ENCODE data around the gene NOXO1.

The NOXO1 gene

GRCh38 chr16:1981398-1981836 lies at the start of gene NOXO1:
NOXO1 (minus strand) TSS chr16:1981469; CDS start chr16:1981179, 290 bp downstream.
- H3K36me3 Mint-ChIP-seq: peaks cover 5% of the 10 kb centered on the region
- H3K4me3 Mint-ChIP-seq: no peak within 1 kb of the TSS
- H3K9me3 Mint-ChIP-seq: no peaks in the 10 kb centered on the region
- H3K27me3 Mint-ChIP-seq: peaks cover 2% of the 10 kb centered on the region
- H3K27ac Mint-ChIP-seq: no peak within 1 kb of the TSS
- peaks cover 14% of the 10 kb centered on the region for H3K4me1 Mint-ChIP-seq

- Mint-ChIP-seq H3K36me3 (no peaks in the 10 kb centered on the region), H3K4me1 (peaks cover 4% of the 10 kb centered on the region), H3K27me3 (no peaks in the 10 kb centered on the region), H3K9me3 (no peaks in the 10 kb centered on the region), H3K4me3 (no peak overlapping the region), H3K27ac (no peak overlapping the region)
Measured at GRCh38 chr16:2030036-2030435, 48.8 kb upstream of the NOXO1 start.

GRCh38 chr16:2029350-2029749 lies 48.1 kb upstream of the NOXO1 start:
- Mint-ChIP-seq H3K9me3 (no peaks in the 10 kb centered on the region), H3K27me3 (no peaks in the 10 kb centered on the region), H3K36me3 (no peaks in the 10 kb centered on the region), H3K4me1 (peaks cover 4% of the 10 kb centered on the region), H3K4me3 (no peak overlapping the region), H3K27ac (no peak overlapping the region)

GRCh38 chr16:2028620-2029220 lies 47.5 kb upstream of the NOXO1 start:
- Mint-ChIP-seq H3K9me3 (no peaks in the 10 kb centered on the region), H3K27ac (no peak overlapping the region), H3K36me3 (no peaks in the 10 kb centered on the region), H3K4me3 (no peak overlapping the region), H3K27me3 (no peaks in the 10 kb centered on the region), H3K4me1 (peaks cover 4% of the 10 kb centered on the region)

- Mint-ChIP-seq H3K27me3 (no peaks in the 10 kb centered on the region), H3K27ac (no peak overlapping the region)
Measured at GRCh38 chr16:2028146-2028545, 46.9 kb upstream of the NOXO1 start.

GRCh38 chr16:2027024-2028010 lies 46.0 kb upstream of the NOXO1 start:
- Mint-ChIP-seq H3K4me1 (peaks cover 4% of the 10 kb centered on the region), H3K36me3 (no peaks in the 10 kb centered on the region), H3K4me3 (peak overlapping the region; percentile 77), H3K9me3 (no peaks in the 10 kb centered on the region), H3K27ac (no peak overlapping the region), H3K27me3 (peaks cover 2% of the 10 kb centered on the region)

More at GRCh38 chr16:2028146-2028545, 46.9 kb upstream of the NOXO1 start:
- Mint-ChIP-seq H3K9me3 (no peaks in the 10 kb centered on the region), H3K4me3 (peak overlapping the region; percentile 44), H3K36me3 (no peaks in the 10 kb centered on the region), H3K4me1 (peaks cover 4% of the 10 kb centered on the region)

- Mint-ChIP-seq H3K36me3 (no peaks in the 10 kb centered on the region), H3K9me3 (no peaks in the 10 kb centered on the region), H3K27ac (no peak within 1 kb of the TSS), H3K4me1 (peaks cover 4% of the 10 kb centered on the region), H3K4me3 (peak within 1 kb of the TSS; percentile 77), H3K27me3 (peaks cover 4% of the 10 kb centered on the region)
Measured at GRCh38 chr16:2026461-2027023, 45.3 kb upstream of the NOXO1 start, which contains the start of gene NHERF2. NHERF2 (plus strand) TSS chr16:2026902; CDS start chr16:2027006, 104 bp downstream.

- Mint-ChIP-seq H3K27me3 (peaks cover 5% of the 10 kb centered on the region), H3K9me3 (no peaks in the 10 kb centered on the region), H3K36me3 (no peaks in the 10 kb centered on the region), H3K4me3 (peak overlapping the region; percentile 49), H3K27ac (no peak overlapping the region), H3K4me1 (peaks cover 4% of the 10 kb centered on the region)
Measured at GRCh38 chr16:2025878-2026460, 44.7 kb upstream of the NOXO1 start.

GRCh38 chr16:2025251-2025650 lies 44.0 kb upstream of the NOXO1 start:
- no peak overlapping the region for H3K27ac Mint-ChIP-seq

GRCh38 chr16:2024032-2024420 lies 42.8 kb upstream of the NOXO1 start:
- Mint-ChIP-seq H3K9me3 (no peaks in the 10 kb centered on the region), H3K36me3 (no peaks in the 10 kb centered on the region), H3K27ac (peak overlapping the region; percentile 19), H3K4me3 (no peak overlapping the region), H3K27me3 (peaks cover 8% of the 10 kb centered on the region), H3K4me1 (peaks cover 4% of the 10 kb centered on the region)

More at GRCh38 chr16:2025251-2025650, 44.0 kb upstream of the NOXO1 start:
- no peaks in the 10 kb centered on the region for H3K9me3 Mint-ChIP-seq
- H3K27me3 Mint-ChIP-seq: peaks cover 8% of the 10 kb centered on the region
- H3K4me3 Mint-ChIP-seq: no peak overlapping the region
- H3K36me3 Mint-ChIP-seq: no peaks in the 10 kb centered on the region
- peaks cover 4% of the 10 kb centered on the region for H3K4me1 Mint-ChIP-seq

GRCh38 chr16:2023092-2024031 lies 42.1 kb upstream of the NOXO1 start:
- Mint-ChIP-seq H3K27me3 (peaks cover 11% of the 10 kb centered on the region), H3K27ac (no peak overlapping the region), H3K9me3 (no peaks in the 10 kb centered on the region)

GRCh38 chr16:2022723-2023091 lies 41.4 kb upstream of the NOXO1 start:
- Mint-ChIP-seq H3K4me1 (peaks cover 4% of the 10 kb centered on the region), H3K27ac (peak overlapping the region; percentile 25), H3K27me3 (peaks cover 11% of the 10 kb centered on the region)

More at GRCh38 chr16:2023092-2024031, 42.1 kb upstream of the NOXO1 start:
- peaks cover 4% of the 10 kb centered on the region for H3K4me1 Mint-ChIP-seq
- H3K36me3 Mint-ChIP-seq: no peaks in the 10 kb centered on the region
- peak overlapping the region; percentile 4 for H3K4me3 Mint-ChIP-seq

GRCh38 chr16:2019921-2020831 lies 38.9 kb upstream of the NOXO1 start:
- Mint-ChIP-seq H3K9me3 (no peaks in the 10 kb centered on the region), H3K4me1 (no peaks in the 10 kb centered on the region), H3K4me3 (no peak overlapping the region), H3K27ac (no peak overlapping the region), H3K27me3 (peaks cover 11% of the 10 kb centered on the region), H3K36me3 (no peaks in the 10 kb centered on the region)

More at GRCh38 chr16:2022723-2023091, 41.4 kb upstream of the NOXO1 start:
- H3K9me3 Mint-ChIP-seq: no peaks in the 10 kb centered on the region
- H3K36me3 Mint-ChIP-seq: no peaks in the 10 kb centered on the region
- peak overlapping the region; percentile 27 for H3K4me3 Mint-ChIP-seq

GRCh38 chr16:2019518-2019920 lies 38.2 kb upstream of the NOXO1 start, which contains the start of gene NPW:
NPW (plus strand) TSS chr16:2019785.
- no peaks in the 10 kb centered on the region for H3K36me3 Mint-ChIP-seq
- H3K27ac Mint-ChIP-seq: no peak within 1 kb of the TSS
- no peak within 1 kb of the TSS for H3K4me3 Mint-ChIP-seq
- no peaks in the 10 kb centered on the region for H3K9me3 Mint-ChIP-seq
- no peaks in the 10 kb centered on the region for H3K4me1 Mint-ChIP-seq
- peaks cover 11% of the 10 kb centered on the region for H3K27me3 Mint-ChIP-seq
